ENCODE data around the gene ASB1. TPM values are rescaled to one million over a fixed set of nuclear protein-coding genes. Genes with fewer than 3 reads are reported as not detected.

The ASB1 gene
- polyA plus RNA-seq, 1 of the 3 experiments (the other 2 are of a cell fraction), result 33.3 TPM

- TF ChIP-seq IRF3 (IDR thresholded peaks at IDR 0.05; ENCODE audit: low read depth, low read length) (no peak), RCOR1 (IDR thresholded peaks at IDR 0.05; ENCODE audit: low read length) (no peak), GATA2 (CRISPR knock-in tag; IDR thresholded peaks at IDR 0.05) (no peak), FOXM1 (IDR thresholded peaks at IDR 0.05; ENCODE audit: low read depth) (no peak), CHD2 (IDR thresholded peaks at IDR 0.05; ENCODE audit: low read length, partially characterized antibody) (no peak), EZH2phosphoT487 (IDR thresholded peaks at IDR 0.05; ENCODE audit: borderline replicate concordance, low read depth) (no peak)
These were observed 21.6 kb downstream of the ASB1 start (continued) for GRCh38 chr2:238448031-238448955.

DNA sequence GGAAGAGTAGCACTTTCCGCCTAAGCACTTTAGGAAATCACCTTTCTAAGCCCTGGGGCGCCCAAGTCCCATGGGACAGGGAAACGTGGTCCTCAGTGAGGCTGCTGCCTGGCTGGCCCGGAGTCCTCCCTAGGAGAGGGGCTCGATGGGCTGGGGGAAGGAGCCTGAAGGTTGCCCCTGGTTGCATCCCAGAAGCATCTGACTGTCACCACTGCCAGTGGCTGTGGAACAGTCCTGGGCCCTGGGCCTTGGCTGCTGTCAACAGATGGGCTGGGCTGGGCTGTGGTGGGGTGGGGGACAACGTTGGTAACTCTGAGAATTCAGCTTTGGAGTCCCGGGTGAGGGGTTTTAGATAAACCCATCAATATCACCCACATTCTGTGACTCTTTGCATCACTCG, 22.5 kb downstream of the ASB1 start:
- ChIA-PET POLR2A (no interaction called here), CTCF (interaction anchor here (0.7 to 1.1 kb wide), 3 partner anchors 12 to 335 kb away, joined by 3 read pairs; no protein-coding TSS in a partner anchor)
- Histone ChIP-seq H3K9me3 (no peaks in the 10 kb centered on the region), H3K79me2 (ENCODE audit: insufficient read depth) (peaks cover 59% of the 10 kb centered on the region), H3F3A (replicated peaks; ENCODE audit: insufficient read depth) (peaks cover 8% of the 10 kb centered on the region), H3K27ac (ENCODE audit: low read depth in 2 of 2, low read length in 1 of 2) (no peak overlapping the region), H4K20me1 (ENCODE audit: insufficient read depth) (peaks cover 21% of the 10 kb centered on the region), H3K9me2 (no peaks in the 10 kb centered on the region), H3K4me1 (ENCODE audit: control insufficient read depth in 1 of 2, insufficient read depth in 2 of 2, low read depth in 1 of 2, low read length in 1 of 2) (no peaks in the 10 kb centered on the region; a peak in 1 of 4 replicates), H3K27me3 (ENCODE audit: insufficient read depth) (no peaks in the 10 kb centered on the region), H3K36me3 (replicated peaks in 1 of 2; ENCODE audit: control insufficient read depth in 1 of 2, insufficient read depth in 2 of 2, low read length in 1 of 2) (peaks cover 59 to 82% of the 10 kb centered on the region in 2 experiments), H3K4me3 (ENCODE audit: low read depth in 2 of 2, low read length in 1 of 2) (no peak overlapping the region), H3K9ac (no peak overlapping the region), H3K4me2 (no peak overlapping the region), H2AFZ (ENCODE audit: low read depth) (no peak overlapping the region)
- no peak for DNase-seq
- 95% methylated on average over 8 of the region's 8 CpGs for WGBS (ENCODE audit: low lambda C conversion rate)
- TF ChIP-seq FOXM1 (IDR thresholded peaks at IDR 0.05; ENCODE audit: low read depth) (no peak), GABPA (IDR thresholded peaks at IDR 0.05; ENCODE audit: low read depth) (no peak), RCOR1 (IDR thresholded peaks at IDR 0.05; ENCODE audit: low read length) (no peak), YY1 (IDR thresholded peaks at IDR 0.05; ENCODE audit: low read depth) (no peak)

DNA sequence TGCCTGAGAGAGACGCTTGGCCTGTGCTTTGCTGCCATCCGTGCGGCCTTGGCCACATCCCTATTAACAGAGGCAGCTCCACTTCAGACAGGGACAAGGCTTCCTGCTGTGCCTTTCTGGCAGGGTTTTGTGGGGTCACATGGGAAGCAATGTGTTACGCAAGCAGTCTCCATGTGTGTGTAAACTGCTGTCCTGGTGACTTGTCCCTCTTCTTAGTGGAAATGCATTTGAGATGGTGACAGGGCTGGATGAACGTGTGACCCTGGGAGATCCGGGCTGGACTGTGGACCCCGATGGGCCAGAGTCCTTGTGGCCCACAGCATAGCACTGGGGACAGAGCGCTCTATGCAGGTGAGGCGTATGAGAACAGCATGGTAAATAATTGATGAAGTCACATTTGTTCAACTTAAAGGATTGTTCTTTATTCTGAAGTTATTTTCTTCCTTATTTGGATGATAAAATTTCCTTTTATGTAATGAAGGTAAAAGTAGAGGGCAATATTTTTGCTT, 23.2 kb downstream of the ASB1 start:
- 98% methylated on average over 9 of the region's 9 CpGs for WGBS (ENCODE audit: low lambda C conversion rate)
- peaks cover 52 to 76% of the 10 kb centered on the region in 2 experiments for H3K36me3 ChIP-seq (replicated peaks in 1 of 2; ENCODE audit: control insufficient read depth in 1 of 2, insufficient read depth in 2 of 2, low read length in 1 of 2)
- H4K20me1 ChIP-seq (ENCODE audit: insufficient read depth), result peaks cover 20% of the 10 kb centered on the region; the same call in 1 of the 2 replicates
- H3K9ac ChIP-seq, result no peak overlapping the region
- H3K4me1 ChIP-seq (ENCODE audit: control insufficient read depth in 1 of 2, insufficient read depth in 2 of 2, low read depth in 1 of 2, low read length in 1 of 2), result no peaks in the 10 kb centered on the region; a peak in 1 of 4 replicates
- H3K9me3 ChIP-seq, result no peaks in the 10 kb centered on the region
- H3K27me3 ChIP-seq (ENCODE audit: insufficient read depth), result no peaks in the 10 kb centered on the region
- POLR2A ChIA-PET, result no interaction called here
- CTCF ChIA-PET, result interaction anchor here (0.7 to 1.0 kb wide), 2 partner anchors 9 to 13 kb away, joined by 3 read pairs; no protein-coding TSS in a partner anchor
- no peak overlapping the region for H2AFZ ChIP-seq (ENCODE audit: low read depth)
- H3F3A ChIP-seq (replicated peaks; ENCODE audit: insufficient read depth), result peaks cover 8% of the 10 kb centered on the region
- no peak for DNase-seq
- no peak overlapping the region for H3K4me3 ChIP-seq (ENCODE audit: low read depth in 2 of 2, low read length in 1 of 2)
- H3K79me2 ChIP-seq (ENCODE audit: insufficient read depth), result peaks cover 52% of the 10 kb centered on the region
- H3K27ac ChIP-seq (ENCODE audit: low read depth in 2 of 2, low read length in 1 of 2), result no peak overlapping the region; a peak in 1 of 4 replicates
- H3K9me2 ChIP-seq, result no peaks in the 10 kb centered on the region
- no peak overlapping the region for H3K4me2 ChIP-seq
- TF ChIP-seq, protein P1, sequence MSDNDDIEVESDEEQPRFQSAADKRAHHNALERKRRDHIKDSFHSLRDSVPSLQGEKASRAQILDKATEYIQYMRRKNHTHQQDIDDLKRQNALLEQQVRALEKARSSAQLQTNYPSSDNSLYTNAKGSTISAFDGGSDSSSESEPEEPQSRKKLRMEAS (IDR thresholded peaks at IDR 0.05; ENCODE audit: low read depth), result no peak
- no peak for TF ChIP-seq USF1 (IDR thresholded peaks at IDR 0.05; ENCODE audit: borderline replicate concordance, low read depth)
- no peak for TF ChIP-seq USF2 (IDR thresholded peaks at IDR 0.05; ENCODE audit: borderline replicate concordance, low read depth, low read length)
- TF ChIP-seq, protein P2, sequence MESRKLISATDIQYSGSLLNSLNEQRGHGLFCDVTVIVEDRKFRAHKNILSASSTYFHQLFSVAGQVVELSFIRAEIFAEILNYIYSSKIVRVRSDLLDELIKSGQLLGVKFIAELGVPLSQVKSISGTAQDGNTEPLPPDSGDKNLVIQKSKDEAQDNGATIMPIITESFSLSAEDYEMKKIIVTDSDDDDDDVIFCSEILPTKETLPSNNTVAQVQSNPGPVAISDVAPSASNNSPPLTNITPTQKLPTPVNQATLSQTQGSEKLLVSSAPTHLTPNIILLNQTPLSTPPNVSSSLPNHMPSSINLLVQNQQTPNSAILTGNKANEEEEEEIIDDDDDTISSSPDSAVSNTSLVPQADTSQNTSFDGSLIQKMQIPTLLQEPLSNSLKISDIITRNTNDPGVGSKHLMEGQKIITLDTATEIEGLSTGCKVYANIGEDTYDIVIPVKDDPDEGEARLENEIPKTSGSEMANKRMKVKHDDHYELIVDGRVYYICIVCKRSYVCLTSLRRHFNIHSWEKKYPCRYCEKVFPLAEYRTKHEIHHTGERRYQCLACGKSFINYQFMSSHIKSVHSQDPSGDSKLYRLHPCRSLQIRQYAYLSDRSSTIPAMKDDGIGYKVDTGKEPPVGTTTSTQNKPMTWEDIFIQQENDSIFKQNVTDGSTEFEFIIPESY (IDR thresholded peaks at IDR 0.05; ENCODE audit: borderline replicate concordance, low read depth), result no peak
- no peak for TF ChIP-seq TAF1 (IDR thresholded peaks at IDR 0.05; ENCODE audit: borderline replicate concordance, low read depth, low read length)
- TF ChIP-seq, protein P3, sequence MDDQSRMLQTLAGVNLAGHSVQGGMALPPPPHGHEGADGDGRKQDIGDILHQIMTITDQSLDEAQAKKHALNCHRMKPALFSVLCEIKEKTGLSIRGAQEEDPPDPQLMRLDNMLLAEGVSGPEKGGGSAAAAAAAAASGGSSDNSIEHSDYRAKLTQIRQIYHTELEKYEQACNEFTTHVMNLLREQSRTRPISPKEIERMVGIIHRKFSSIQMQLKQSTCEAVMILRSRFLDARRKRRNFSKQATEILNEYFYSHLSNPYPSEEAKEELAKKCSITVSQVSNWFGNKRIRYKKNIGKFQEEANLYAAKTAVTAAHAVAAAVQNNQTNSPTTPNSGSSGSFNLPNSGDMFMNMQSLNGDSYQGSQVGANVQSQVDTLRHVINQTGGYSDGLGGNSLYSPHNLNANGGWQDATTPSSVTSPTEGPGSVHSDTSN (IDR thresholded peaks at IDR 0.05), result no peak
- TF ChIP-seq TCF12 (IDR thresholded peaks at IDR 0.05), result no peak
- TF ChIP-seq GATA2 (CRISPR knock-in tag; IDR thresholded peaks at IDR 0.05), result no peak

Data from SK-N-SH (cell line).